HepG2 (cell line): ENCODE data around the gene PHKA2. TPM values are rescaled to one million over a fixed set of nuclear protein-coding genes. Genes with fewer than 3 reads are reported as not detected.

ENCODE experiments used
- ATAC-seq: fragments of 200-7000 bp; cut with Tn5 transposase; 3 replicates; pipeline ENCODE4 v1.9.1; 2020; ENCODE audit warnings: mild to moderate bottlenecking, moderate library complexity
- BruUV-seq: library from RNA; stranded (reverse); fragments of 400-500 nt; replicated peaks from 2 replicates; lab custom pipeline; 2021; lab: Mats Ljungman, UMichigan
- CTCF ChIA-PET: fragments of 300-600 bp; formaldehyde crosslinking; extraction: SDS; loops from one replicate; lab custom pipeline; 2021; ENCODE audit warnings: low total read pairs, inconsistent platforms, low intra/inter-chr PET ratio; lab: Yijun Ruan, JAX
- POLR2A ChIA-PET: fragments of 350-600 bp; sonication (Branson Sonifier 250); formaldehyde crosslinking; loops from one replicate; lab custom pipeline; 2020; ENCODE audit warnings: antibody characterized with exemption, inconsistent platforms; lab: Yijun Ruan, JAX
- DNase-seq: peaks from one replicate; pipeline ENCODE4 v3.0.0-alpha.2; 2015; ENCODE audit warnings: low spot score
- FAIRE-seq: peaks from 3 replicates; lab custom pipeline; 2011; peaks lifted over from hg19 to GRCh38; lab: Jason Lieb, UNC
- H2AFZ ChIP-seq: one replicate; pipeline ENCODE4 v1.6.1; 2011; ENCODE audit warnings: low read length, inconsistent platforms
- H3K27ac ChIP-seq: fragments of 300-600 bp; 3 replicates; pipeline ENCODE4 v1.8.0; 2011; ENCODE audit warnings: mixed run types, mild to moderate bottlenecking, mixed read lengths, low read length, inconsistent platforms; ENCODE audit not compliant: insufficient read depth; ENCODE audit errors: extremely low read length
- H3K27me3 ChIP-seq, 2 experiments: fragments of 200-600 bp in 1 of 2; 2 replicates in 1 of 2; 3 replicates in 1 of 2; pipeline versions ENCODE4 v1.6.0 to v1.8.0; 2011; ENCODE audit warnings: low read length in 2 of 2, mild to moderate bottlenecking in 2 of 2, moderate library complexity in 2 of 2, inconsistent platforms in 1 of 2; ENCODE audit not compliant: insufficient read depth in 2 of 2, control insufficient read depth in 1 of 2
- H3K36me3 ChIP-seq, 2 experiments: fragments of 200-600 bp in 1 of 2; replicated peaks in 1 of 2; 2 replicates in 1 of 2; 3 replicates in 1 of 2; pipeline versions ENCODE4 v1.5.1 to v1.8.0; 2011; ENCODE audit warnings: low read length in 2 of 2, inconsistent platforms in 1 of 2; ENCODE audit not compliant: insufficient read depth in 2 of 2, control insufficient read depth in 1 of 2
- H3K4me1 ChIP-seq: 2 replicates; pipeline ENCODE4 v1.5.1; 2012; ENCODE audit warnings: low read length, inconsistent platforms; ENCODE audit not compliant: insufficient read depth
- H3K4me2 ChIP-seq: 2 replicates; pipeline ENCODE4 v1.6.0; 2011; ENCODE audit warnings: low read depth, low read length, inconsistent platforms
- H3K4me3 ChIP-seq, 3 experiments: fragments of 200-600 bp in 1 of 3; sonication (generic), shearing (Covaris generic) in 1 of 3; replicated peaks in 1 of 3; 2 replicates each; pipeline ENCODE4 v1.5.1; 2011 to 2016; ENCODE audit warnings: low read length in 3 of 3, inconsistent platforms in 2 of 3, low read depth in 2 of 3, mild to moderate bottlenecking in 2 of 3, control low read depth in 1 of 3, mixed read lengths in 1 of 3; ENCODE audit not compliant: insufficient read depth in 1 of 3
- H3K79me2 ChIP-seq: one replicate; pipeline ENCODE4 v1.6.1; 2011; ENCODE audit warnings: low read length, inconsistent platforms; ENCODE audit not compliant: insufficient read depth
- H3K9ac ChIP-seq: 2 replicates; pipeline ENCODE4 v1.6.0; 2011; ENCODE audit warnings: mild to moderate bottlenecking, low read depth, low read length, inconsistent platforms; ENCODE audit not compliant: insufficient read depth
- H3K9me3 ChIP-seq: 2 replicates; pipeline ENCODE4 v1.5.1; 2012; ENCODE audit warnings: mild to moderate bottlenecking, low read length
- H4K20me1 ChIP-seq: 2 replicates; pipeline ENCODE4 v1.6.0; 2011; ENCODE audit warnings: inconsistent platforms, mild to moderate bottlenecking, low read length, moderate library complexity; ENCODE audit not compliant: insufficient read depth
- ATF2 ChIP-seq: sonication (generic); formaldehyde crosslinking; IDR thresholded peaks from 2 replicates; pipeline ENCODE4 v1.4.0; 2020; ENCODE audit warnings: missing genetic modification reagents
- BORCS8-MEF2B ChIP-seq: sonication (generic); formaldehyde crosslinking; IDR thresholded peaks from 2 replicates; pipeline ENCODE4 v1.8.0; 2022; ENCODE audit warnings: mild to moderate bottlenecking, missing genetic modification reagents
- ISL2 ChIP-seq: sonication (generic); formaldehyde crosslinking; IDR thresholded peaks from 2 replicates; pipeline ENCODE4 v1.5.0; 2020; ENCODE audit warnings: missing genetic modification reagents
- KDM2A ChIP-seq: sonication (generic); formaldehyde crosslinking; IDR thresholded peaks from 2 replicates; pipeline ENCODE4 v1.4.0; 2020; ENCODE audit warnings: low read depth, missing genetic modification reagents, borderline replicate concordance
- NCOA2 ChIP-seq: sonication (generic); formaldehyde crosslinking; IDR thresholded peaks from 2 replicates; pipeline ENCODE4 v1.8.0; 2022; ENCODE audit warnings: inconsistent platforms
- NFRKB ChIP-seq: fragments of 450-650 bp; IDR thresholded peaks from 2 replicates; pipeline ENCODE4 v1.6.1; 2017
- ZFY ChIP-seq: sonication (generic); formaldehyde crosslinking; IDR thresholded peaks from 2 replicates; pipeline ENCODE4 v1.4.0; 2020; ENCODE audit warnings: missing genetic modification reagents
- ZNF816 ChIP-seq: sonication (generic); formaldehyde crosslinking; IDR thresholded peaks from 2 replicates; pipeline ENCODE4 v1.8.0; 2022; ENCODE audit warnings: missing genetic modification reagents, mild to moderate bottlenecking, borderline replicate concordance
- WGBS: methylation state at CpG from one replicate; pipeline ENCODE4 v1.1.6; 2017; ENCODE audit warnings: low lambda C conversion rate; 5-methylcytosine and 5-hydroxymethylcytosine counted together
- in situ Hi-C: cut with HindIII; loops from 2 replicates; pipeline ENCODE4 v1.10.0; 2017; ENCODE audit warnings: low pct_unique_long_range_greater_than_20kb; ENCODE audit not compliant: extremely low pct_ligation_motif_present
- intact Hi-C: fragments of 100-400 bp; cut with micrococcal nuclease; formaldehyde crosslinking; loops from one replicate; pipeline ENCODE4 v1.10.0; 2022; ENCODE audit not compliant: unreplicated experiment
- polyA plus RNA-seq, 8 experiments: library from polyadenylated mRNA; depleted of rRNA in 3 of 8; stranded (reverse) in 7 of 8; unstranded in 1 of 8; fragments of >200 nt; fragmentation: Illumina TruSeq in 4 of 8; extraction: Trizol in 4 of 8; gene quantifications; 2 replicates each; pipeline versions ENCODE4 v1.2.1 to v1.2.3, GENCODE V29; 2011 to 2016; ENCODE audit warnings: low read depth in 4 of 8, missing spikeins in 1 of 8, mixed read lengths in 1 of 8; ENCODE audit not compliant: insufficient read depth in 1 of 8
- total RNA-seq, 5 experiments: library from RNA; depleted of rRNA; stranded (reverse); fragments of >200 nt; fragmentation: Illumina TruSeq; extraction: Trizol; gene quantifications; 2 replicates each; pipeline ENCODE4 v1.2.3, GENCODE V29; 2016; ENCODE audit warnings: low read depth in 1 of 5

The PHKA2 gene
- total and polyA plus RNA-seq, 2 of the 13 experiments (the other 11 are each of a cell fraction or from before 2014, with no cell fraction given): 20.5 to 273 TPM

GRCh38 chrX:18861511-18861910 lies 122.4 kb downstream of the PHKA2 start:
- DNase-seq (no peak), FAIRE-seq (no peak)
- no TSS peak for BruUV-seq

GRCh38 chrX:18856645-18856997 lies 127.3 kb downstream of the PHKA2 start:
- ChIA-PET POLR2A (no interaction called here), CTCF (no interaction called here)
- no peak overlapping the region for H3K9ac ChIP-seq
- H3K4me3 ChIP-seq: no peak overlapping the region
- H3K9me3 ChIP-seq: no peaks in the 10 kb centered on the region
- H4K20me1 ChIP-seq: no peaks in the 10 kb centered on the region
- ATAC-seq (no peak), FAIRE-seq (no peak), DNase-seq (no peak)
- TF ChIP-seq BORCS8-MEF2B (CRISPR knock-in tag) (no peak), ATF2 (CRISPR knock-in tag) (no peak), ZFY (no peak)
- BruUV-seq: no TSS peak
- H2AFZ ChIP-seq: no peak overlapping the region
- in situ Hi-C loops (no loop called here), intact Hi-C loops (no loop called here)
- H3K4me1 ChIP-seq: no peaks in the 10 kb centered on the region
- WGBS: 0% methylated on average over 1 of the region's 1 CpG
- H3K27ac ChIP-seq: no peak overlapping the region
- H3K79me2 ChIP-seq: no peaks in the 10 kb centered on the region
- no peaks in the 10 kb centered on the region for H3K36me3 ChIP-seq
- H3K27me3 ChIP-seq: no peaks in the 10 kb centered on the region
- no peak overlapping the region for H3K4me2 ChIP-seq

More at GRCh38 chrX:18861511-18861910, 122.4 kb downstream of the PHKA2 start:
- Histone ChIP-seq H3K36me3 (no peaks in the 10 kb centered on the region), H3K4me1 (no peaks in the 10 kb centered on the region), H4K20me1 (no peaks in the 10 kb centered on the region), H3K4me2 (no peak overlapping the region), H3K79me2 (no peaks in the 10 kb centered on the region), H3K27me3 (no peaks in the 10 kb centered on the region), H3K4me3 (no peak overlapping the region), H3K27ac (no peak overlapping the region), H2AFZ (no peak overlapping the region), H3K9ac (no peak overlapping the region), H3K9me3 (no peaks in the 10 kb centered on the region)
- in situ Hi-C loops: no loop called here
- WGBS: no CpG with 5 or more reads among the region's 5 CpGs
- intact Hi-C loops: no loop called here
- TF ChIP-seq NFRKB: no peak
- TF ChIP-seq ZNF816: no peak
- TF ChIP-seq NCOA2 (CRISPR knock-in tag): no peak
- TF ChIP-seq ISL2 (CRISPR knock-in tag): no peak
- no peak for TF ChIP-seq KDM2A (CRISPR knock-in tag)
- ChIA-PET CTCF (no interaction called here), POLR2A (no interaction called here)
- ATAC-seq: no peak
